GM18909 (cell line): ENCODE results near the gene CTDSPL.
"Not testable (repeated sequence)": the region's sequence is repeated elsewhere in the genome, so short reads cannot be mapped to it uniquely, and the experiment has no call there.

ENCODE experiments used
- ATAC-seq: cut with Tn5 transposase; IDR thresholded peaks from one replicate; pipeline ENCODE4 v1.9.1; 2021; ENCODE audit warnings: mild to moderate bottlenecking; ENCODE audit not compliant: unreplicated experiment, poor library complexity

CTDSPL gene

GRCh38 chr3:38028621-38029361 lies 167.1 kb downstream of the CTDSPL start:
- ATAC-seq, result no peak

GRCh38 chr3:38029400-38030125 lies 167.9 kb downstream of the CTDSPL start, which contains the start of gene PLCD1:
PLCD1 (minus strand) TSS chr3:38029642; CDS start chr3:38029539, 103 bp downstream.
- no peak for ATAC-seq

- no peak for ATAC-seq
These were observed 168.7 kb downstream of the CTDSPL start for GRCh38 chr3:38030126-38031021.

GRCh38 chr3:38031022-38031994 lies 169.6 kb downstream of the CTDSPL start:
- no peak for ATAC-seq

GRCh38 chr3:38032328-38032865 lies 170.7 kb downstream of the CTDSPL start:
- no peak for ATAC-seq

- not testable (repeated sequence) for ATAC-seq
These were observed 171.9 kb downstream of the CTDSPL start for GRCh38 chr3:38033586-38033985.
